ENCODE results near the gene CREG2.
"Not testable (repeated sequence)": the region's sequence is repeated elsewhere in the genome, so short reads cannot be mapped to it uniquely, and the experiment has no call there.

DNA sequence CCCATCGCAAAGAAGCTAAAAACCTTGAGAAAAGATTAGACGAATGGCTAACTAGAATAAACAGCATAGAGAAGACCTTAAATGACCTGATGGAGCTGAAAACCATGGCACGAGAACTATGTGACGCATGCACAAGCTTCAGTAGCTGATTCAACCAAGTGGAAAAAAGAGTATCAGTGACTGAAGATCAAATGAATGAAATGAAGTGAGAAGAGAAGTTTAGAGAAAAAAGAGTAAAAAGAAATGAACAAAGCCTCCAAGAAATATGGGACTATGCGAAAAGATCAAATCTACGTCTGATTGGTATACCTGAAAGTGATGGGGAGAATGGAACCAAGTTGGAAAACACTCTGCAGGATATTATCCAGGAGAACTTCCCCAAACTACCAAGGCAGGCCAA lies 70.7 kb downstream of the CREG2 start:
- TF ChIP-seq, protein P1, sequence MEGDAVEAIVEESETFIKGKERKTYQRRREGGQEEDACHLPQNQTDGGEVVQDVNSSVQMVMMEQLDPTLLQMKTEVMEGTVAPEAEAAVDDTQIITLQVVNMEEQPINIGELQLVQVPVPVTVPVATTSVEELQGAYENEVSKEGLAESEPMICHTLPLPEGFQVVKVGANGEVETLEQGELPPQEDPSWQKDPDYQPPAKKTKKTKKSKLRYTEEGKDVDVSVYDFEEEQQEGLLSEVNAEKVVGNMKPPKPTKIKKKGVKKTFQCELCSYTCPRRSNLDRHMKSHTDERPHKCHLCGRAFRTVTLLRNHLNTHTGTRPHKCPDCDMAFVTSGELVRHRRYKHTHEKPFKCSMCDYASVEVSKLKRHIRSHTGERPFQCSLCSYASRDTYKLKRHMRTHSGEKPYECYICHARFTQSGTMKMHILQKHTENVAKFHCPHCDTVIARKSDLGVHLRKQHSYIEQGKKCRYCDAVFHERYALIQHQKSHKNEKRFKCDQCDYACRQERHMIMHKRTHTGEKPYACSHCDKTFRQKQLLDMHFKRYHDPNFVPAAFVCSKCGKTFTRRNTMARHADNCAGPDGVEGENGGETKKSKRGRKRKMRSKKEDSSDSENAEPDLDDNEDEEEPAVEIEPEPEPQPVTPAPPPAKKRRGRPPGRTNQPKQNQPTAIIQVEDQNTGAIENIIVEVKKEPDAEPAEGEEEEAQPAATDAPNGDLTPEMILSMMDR (conservative IDR thresholded peaks at IDR 0.05): not testable (repeated sequence)
- not testable (repeated sequence) for TF ChIP-seq EZH2 (IDR thresholded peaks at IDR 0.05; ENCODE audit: low read depth)
